ENCODE measurements around the gene FAT1.

GRCh38 chr4:186566068-186566467, 157.6 kb downstream of the FAT1 start:
- TF ChIP-seq CTCF (IDR thresholded peaks at IDR 0.05) = no peak
- no peak for TF ChIP-seq POLR2A (IDR thresholded peaks at IDR 0.05)

Measured in right lobe of liver (tissue), 4 donors.